Measurements from ENCODE around the gene PRTN3.

PRTN3 gene

DNA sequence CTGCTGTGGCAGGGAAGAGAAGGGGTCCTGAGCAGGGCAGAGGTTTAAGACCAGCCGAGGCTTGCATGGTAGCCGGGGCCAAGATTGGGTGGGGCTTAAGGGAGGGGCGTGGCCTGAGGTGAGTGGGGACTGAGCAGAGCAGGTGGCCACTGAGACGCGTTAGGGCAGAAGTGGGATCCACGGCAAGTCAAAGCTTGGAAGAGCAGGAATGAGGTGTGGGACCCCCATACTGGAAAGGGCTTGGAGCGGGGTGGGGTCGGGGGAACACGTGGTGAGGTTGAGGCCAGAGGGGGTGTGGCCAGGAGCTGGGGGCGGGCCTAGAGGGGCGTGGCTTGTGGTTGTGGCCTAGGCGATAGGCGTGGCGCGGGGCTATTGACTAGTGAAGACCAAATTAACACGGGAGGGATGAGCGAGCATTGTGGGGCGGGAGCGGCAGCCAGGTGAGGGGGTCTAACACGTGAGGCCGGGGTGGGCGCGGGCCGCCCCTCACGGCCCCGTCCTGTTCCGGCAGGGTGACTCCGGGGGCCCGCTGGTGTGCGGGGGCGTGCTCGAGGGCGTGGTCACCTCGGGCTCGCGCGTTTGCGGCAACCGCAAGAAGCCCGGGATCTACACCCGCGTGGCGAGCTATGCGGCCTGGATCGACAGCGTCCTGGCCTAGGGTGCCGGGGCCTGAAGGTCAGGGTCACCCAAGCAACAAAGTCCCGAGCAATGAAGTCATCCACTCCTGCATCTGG is 21.9 kb downstream of the PRTN3 start:
- peak in 7 of 56 donors; percentile 14 to 55 (median 17) for DNase-seq

GRCh38 chr19:863315-863620 is 22.5 kb downstream of the PRTN3 start:
- no peak for DNase-seq

DNA sequence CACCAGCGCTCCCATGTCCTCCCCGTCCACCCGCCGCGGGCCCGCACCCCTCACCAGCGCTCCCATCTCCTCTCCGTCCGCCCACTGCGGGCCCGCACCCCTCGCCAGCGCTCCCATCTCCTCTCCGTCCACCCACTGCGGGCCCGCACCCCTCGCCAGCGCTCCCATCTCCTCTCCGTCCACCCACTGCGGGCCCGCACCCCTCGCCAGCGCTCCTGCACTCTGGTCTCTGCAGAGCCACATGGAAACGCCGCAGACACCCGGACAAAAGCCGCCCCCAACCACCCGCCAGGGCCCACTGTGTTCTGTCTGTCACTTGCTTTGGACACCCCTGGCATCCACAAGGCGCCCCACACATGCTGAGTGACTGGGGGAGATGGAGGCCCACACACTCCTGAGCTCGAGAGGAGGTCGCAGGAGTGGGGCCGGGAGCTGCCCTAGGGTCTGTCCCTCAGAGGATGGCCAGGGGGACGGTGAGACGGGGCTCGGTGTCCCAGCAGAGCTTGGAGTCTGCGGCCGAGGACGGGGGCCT is 26.0 kb downstream of the PRTN3 start:
- no peak for DNase-seq

DNA sequence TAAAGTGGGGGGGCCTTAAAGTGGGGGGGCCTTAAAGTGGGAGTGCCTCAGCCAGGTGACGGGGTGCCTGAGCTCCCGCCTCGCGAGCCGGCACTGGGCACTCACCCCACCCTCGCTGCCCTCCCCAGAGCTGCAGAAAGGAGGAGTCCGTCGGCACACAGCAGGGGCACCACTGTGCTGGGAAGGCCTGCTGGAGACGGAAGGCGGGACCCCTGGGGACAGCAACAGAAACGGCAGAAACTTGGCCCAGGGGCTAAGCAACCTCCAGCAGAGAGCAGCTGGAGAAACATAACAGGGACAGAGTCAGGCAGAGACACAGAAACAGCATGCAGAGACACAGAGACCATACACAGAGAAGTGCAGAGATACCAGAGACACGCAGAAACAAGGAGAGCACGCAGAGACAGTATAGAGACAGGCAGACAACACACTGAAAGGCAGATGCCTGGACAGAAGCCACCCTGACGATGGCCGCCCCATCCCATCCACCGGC is 26.5 kb downstream of the PRTN3 start:
- no peak for DNase-seq

DNA sequence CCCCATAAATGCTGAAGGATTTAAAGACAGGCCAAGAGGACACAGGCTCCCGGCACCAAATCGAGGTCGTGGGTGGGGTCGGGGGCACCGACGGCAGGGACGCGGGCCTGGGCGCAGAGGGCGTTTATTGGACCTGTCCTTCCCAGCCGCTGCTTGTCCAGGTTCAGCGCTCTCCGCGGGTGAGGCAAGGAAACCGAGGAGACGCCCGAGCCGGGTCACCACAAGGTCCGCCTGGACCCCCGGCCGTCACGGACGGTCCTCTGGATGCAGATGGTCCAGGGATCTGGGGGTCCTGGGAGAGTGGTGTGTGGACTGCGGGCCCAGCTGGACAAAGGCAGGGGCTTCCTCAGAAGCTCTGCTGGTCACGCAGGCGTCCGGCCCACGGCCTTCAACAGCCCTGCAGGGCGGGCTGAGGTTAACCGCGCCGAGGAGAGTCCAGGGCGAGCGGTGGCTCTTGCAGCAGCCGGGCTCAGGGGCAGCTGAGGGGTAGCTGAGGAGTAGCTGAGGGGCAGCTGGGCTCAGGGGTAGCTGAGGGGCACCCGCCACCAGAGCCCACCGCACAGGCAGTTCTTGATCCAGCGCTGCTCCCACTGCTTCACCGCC is 27.2 kb downstream of the PRTN3 start:
- DNase-seq, result no peak

DNA sequence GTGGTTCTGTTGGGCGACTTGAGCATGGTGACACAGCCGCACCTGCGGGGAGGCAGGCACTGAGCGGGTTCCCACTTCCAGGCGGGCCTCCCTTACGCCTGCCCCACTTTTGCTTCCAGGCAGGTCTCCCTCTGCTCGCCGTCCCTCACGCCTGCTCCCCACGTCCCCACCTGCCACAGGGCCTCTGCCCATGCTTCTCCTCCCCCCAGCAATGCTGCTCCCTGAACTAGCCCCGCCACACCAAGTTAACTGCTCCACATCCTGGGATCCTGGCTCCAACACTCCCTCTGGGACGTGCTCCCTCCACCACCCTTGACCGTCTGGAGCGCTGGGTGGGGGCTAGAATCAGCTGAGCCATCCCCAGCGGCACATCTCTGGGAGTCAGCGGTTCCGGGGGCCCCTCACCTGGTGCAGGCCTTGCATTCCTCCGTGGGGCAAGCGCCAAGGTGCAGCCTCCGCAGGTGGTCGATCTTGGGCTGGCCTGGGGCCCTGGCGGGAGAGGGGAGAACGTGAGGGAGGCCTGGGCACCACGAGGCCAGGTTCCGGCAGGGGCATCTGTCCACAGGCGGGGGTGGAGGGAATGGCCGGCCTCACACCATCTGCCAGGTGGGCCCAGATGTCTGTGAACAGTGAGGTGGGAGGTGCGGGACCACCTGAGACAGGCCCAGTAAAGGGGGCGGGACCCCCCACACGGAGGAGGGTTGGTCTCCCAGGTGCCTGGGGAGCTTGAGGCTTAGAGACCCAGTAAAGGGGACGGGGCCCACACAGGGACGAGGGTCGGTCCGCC is 27.9 kb downstream of the PRTN3 start:
- no peak for DNase-seq

GRCh38 chr19:869245-870177 is 28.7 kb downstream of the PRTN3 start:
- no peak for DNase-seq

DNA sequence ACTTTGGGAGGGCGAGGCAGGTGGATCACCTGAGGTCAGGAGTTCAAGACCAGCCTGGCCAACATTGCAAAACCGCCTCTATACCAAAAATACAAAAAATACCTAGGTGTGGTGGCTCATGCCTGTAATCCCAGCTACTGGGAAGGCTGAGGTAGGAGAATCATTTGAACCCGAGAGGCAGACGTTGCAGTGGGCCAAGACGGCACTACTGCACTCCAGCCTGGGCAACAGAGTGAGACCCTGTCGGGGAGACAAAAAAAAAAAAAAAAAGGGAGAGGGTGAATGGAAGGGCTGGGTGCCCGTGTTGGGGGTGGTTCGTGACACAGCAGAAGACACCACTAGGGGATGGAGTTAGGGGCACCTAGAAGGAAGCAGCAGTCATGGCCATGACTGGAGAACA is 29.5 kb downstream of the PRTN3 start:
- no peak for DNase-seq

DNA sequence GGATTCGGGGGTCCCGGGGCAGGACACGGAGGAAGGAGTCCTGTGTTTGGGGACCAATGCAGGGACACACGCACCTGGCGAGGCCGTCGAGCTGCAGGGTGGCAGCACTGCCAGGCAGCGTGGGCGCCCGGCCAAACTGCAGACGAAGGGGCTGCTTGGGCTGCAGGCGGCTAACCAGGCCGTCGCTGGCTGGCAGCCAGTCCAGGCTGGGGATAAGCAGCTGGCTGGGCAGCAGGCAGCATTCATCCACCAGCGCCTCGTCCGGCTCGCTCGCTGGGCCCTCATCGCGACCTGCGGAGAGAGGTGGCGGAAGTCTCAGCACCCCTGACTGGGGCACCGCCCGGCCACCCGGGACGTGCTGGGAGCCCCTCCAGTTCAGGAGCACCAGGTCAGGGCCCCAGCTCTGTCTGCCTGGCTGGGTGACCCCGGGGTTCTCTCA is 30.2 kb downstream of the PRTN3 start:
- DNase-seq, result peak in 25 of 56 donors; percentile 11 to 71 (median 32)

- DNase-seq, result no peak
Measured at GRCh38 chr19:871446-872265, 30.9 kb downstream of the PRTN3 start.

DNA sequence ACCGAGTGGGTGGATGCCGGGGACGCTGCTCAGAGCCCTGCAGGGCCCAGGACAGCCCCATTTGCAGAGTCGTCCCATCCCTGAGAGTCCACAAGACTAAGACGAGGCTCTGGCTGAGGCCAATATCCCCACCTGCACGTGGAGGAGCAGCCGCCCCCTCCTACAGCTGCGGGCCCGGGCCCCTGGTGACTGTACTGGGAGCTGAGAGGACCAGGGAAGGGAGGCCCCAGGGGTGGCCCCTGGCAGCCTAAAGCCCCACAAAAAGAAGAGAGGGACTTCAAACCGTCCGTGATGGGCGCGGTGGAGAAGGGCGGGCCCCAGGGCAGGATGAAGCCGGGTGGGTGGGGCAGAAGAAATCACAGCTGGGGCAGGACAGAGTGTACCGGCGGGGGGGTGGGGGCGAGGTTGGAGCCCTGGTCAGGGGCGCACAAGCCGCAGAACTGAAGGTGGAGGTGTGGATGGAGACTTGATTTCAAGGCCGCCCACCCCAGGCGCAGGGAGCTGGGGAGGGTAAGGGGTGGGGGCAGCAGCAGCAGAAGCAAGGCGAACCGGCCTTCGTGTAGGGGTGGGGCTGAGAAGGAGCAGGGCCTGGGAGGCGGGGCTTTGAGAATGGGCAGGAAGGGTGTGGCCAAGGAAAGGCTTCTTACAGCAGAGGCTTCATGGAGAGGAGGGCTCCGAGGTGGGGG is 31.6 kb downstream of the PRTN3 start:
- DNase-seq, result peak in 1 of 56 donors; percentile 11

DNA sequence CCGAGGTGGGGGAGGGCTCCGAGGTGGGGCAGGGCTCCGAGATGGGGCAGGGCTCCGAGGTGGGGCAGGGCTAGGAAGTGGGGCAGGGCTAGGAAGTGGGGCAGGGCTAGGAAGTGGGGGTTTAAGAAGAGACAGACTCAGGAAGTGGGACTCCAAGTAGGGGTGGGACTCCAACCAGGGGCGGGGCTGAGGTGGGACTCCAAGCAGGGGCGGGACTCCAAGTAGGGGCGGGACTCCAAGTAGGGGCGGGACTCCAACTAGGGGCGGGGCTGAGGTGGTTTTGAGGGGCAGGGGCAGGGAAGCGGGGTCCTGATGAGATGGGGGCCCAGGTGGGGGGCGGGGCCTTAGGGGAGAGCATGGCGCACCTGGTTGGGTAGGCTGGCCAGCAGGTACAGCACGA is 32.3 kb downstream of the PRTN3 start:
- no peak for DNase-seq

DNA sequence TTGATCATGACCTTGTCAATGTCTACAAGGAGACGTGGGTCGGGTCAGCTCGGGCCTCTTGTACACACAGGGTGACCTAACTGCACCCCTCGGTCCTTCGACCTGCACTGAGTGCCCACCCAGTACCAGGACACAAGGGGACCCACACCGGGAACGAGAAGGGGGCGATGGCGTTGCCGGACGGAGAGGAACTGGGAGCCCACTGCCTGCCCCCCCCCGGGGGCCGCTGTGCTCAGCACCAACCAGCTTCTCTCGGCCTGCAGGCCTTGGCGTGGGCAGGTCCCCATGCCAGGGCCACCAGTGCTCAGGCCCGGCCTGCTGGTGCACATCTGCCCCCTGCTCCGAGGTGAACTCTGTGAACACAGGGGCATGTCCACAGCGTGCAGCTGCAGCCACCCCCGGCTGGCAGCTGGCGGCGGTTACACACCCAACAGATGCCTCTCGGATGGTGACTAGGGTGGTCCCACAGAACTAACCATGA is 32.8 kb downstream of the PRTN3 start:
- no peak for DNase-seq

DNA sequence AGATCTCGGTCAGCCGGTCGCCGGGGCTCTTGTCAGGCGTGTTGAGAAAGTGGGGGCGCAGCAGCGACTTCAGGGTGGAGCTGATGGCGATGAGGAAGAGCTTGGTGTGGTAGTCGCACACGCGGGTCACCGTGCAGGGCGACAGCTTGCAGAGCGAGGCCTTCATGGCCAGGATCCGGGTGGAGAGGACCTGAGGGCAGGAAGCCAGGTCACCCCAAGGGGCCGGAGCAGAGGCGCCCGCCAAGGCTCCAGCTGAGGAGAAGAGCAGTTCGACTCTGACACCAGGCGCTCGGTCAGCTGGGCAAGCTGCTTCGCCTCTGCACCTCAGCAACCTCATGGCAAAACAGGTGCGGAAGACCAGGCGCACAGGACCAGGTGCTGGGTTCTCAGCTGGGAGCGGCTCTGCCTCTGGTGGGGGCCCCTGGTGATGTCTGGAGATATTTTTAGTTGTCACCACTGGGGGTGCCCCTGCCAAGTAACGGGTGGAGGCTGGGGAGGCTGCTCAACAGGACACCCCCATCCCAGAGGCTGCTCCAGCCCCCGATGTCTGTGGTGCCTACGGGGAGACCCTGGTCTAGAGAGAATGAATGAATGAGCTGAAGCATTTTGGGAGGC is 34.6 kb downstream of the PRTN3 start:
- no peak for DNase-seq

- no peak for DNase-seq
Measured at GRCh38 chr19:876089-876488, 35.3 kb downstream of the PRTN3 start.

- DNase-seq, result no peak
Measured at GRCh38 chr19:876780-877314, 36.0 kb downstream of the PRTN3 start.

DNA sequence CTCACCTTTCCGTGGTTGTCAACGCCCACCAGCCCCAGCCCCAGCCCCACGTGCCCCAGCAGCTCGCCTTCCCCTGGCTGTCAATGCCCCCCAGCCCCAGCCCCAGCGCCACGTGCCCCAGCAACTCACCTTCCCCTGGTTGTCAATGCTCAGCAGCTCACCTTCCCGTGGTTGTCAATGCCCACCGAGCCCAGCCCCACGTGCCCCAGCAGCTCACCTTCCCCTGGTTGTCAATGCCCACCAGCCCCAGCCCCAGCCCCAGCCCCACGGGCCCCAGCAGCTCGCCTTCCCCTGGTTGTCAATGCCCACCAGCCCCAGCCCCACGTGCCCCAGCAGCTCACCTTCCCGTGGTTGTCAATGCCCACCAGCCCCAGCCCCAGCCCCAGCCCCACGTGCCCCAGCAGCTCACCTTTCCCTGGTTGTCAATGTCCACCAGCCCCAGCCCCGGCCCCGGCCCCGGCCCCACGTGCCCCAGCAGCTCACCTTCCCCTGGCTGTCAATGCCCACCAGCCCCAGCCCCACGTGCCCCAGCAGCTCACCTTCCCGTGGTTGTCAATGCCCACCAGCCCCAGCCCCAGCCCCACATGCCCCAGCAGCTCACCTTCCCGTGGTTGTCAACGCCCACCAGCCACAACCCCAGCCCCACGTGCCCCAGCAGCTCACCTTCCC is 37.3 kb downstream of the PRTN3 start:
- DNase-seq, result peak in 1 of 56 donors; percentile 16

All from amygdala (tissue), 56 donors.